ENCODE data around the gene NOS1AP. TPM values are rescaled to one million over a fixed set of nuclear protein-coding genes. Genes with fewer than 3 reads are reported as not detected.
A peak's percentile ranks its signal among the peaks of the same experiment; 100 is the strongest.

NOS1AP gene
- total RNA-seq, 1 experiment from 2014 or later: 2.4 TPM

DNA sequence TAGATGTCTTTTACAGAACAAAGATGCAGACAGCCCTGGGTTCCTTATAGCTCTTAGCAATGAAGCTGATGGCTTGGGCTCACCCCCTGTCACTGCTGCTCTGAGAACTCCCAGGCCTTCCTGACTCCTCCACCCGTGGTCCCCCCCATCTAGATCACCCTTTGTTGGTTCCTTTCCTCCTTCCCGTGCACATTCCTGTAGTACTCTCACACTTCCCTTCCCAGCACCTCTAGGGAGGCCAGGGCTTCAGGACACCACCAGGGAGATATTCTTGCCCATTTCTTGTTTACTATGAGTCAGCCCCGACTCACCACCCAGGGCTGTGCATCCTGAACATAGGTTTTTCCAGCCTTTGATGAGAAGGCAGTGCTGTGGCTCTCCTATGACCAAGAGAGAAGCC, 14.4 kb upstream of the NOS1AP start:
- no peak overlapping the region for H3K4me3 Mint-ChIP-seq (ENCODE audit: unreplicated experiment)
- no peak overlapping the region for H3K27ac Mint-ChIP-seq (ENCODE audit: low read depth, unreplicated experiment)
- intact Hi-C loops (cut with micrococcal nuclease): loop anchor here (5.0 kb wide), 2 partner anchors 572 to 1122 kb away; no protein-coding TSS in a partner anchor
- H3K36me3 Mint-ChIP-seq (ENCODE audit: insufficient read depth, unreplicated experiment): no peaks in the 10 kb centered on the region
- TF ChIP-seq, protein P1, sequence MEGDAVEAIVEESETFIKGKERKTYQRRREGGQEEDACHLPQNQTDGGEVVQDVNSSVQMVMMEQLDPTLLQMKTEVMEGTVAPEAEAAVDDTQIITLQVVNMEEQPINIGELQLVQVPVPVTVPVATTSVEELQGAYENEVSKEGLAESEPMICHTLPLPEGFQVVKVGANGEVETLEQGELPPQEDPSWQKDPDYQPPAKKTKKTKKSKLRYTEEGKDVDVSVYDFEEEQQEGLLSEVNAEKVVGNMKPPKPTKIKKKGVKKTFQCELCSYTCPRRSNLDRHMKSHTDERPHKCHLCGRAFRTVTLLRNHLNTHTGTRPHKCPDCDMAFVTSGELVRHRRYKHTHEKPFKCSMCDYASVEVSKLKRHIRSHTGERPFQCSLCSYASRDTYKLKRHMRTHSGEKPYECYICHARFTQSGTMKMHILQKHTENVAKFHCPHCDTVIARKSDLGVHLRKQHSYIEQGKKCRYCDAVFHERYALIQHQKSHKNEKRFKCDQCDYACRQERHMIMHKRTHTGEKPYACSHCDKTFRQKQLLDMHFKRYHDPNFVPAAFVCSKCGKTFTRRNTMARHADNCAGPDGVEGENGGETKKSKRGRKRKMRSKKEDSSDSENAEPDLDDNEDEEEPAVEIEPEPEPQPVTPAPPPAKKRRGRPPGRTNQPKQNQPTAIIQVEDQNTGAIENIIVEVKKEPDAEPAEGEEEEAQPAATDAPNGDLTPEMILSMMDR (IDR thresholded peaks at IDR 0.05; ENCODE audit: unreplicated experiment): no peak
- no TSS peak for BruUV-seq (replicated peaks)
- CTCF ChIA-PET: interaction anchor here (0.5 to 13.3 kb wide), 27 partner anchors 14 to 558 kb away, joined by 3 to 171 read pairs (median 8); partner anchors contain the start of gene NOS1AP
- H3K27me3 Mint-ChIP-seq (ENCODE audit: insufficient read depth, unreplicated experiment): no peaks in the 10 kb centered on the region
- peaks cover 8% of the 10 kb centered on the region for H3K4me1 Mint-ChIP-seq (ENCODE audit: insufficient read depth, unreplicated experiment)
- DNase-seq (ENCODE audit: unreplicated experiment): peak; percentile 89
- H3K9me3 Mint-ChIP-seq (ENCODE audit: unreplicated experiment): no peaks in the 10 kb centered on the region
- POLR2A ChIA-PET: interaction anchor here (1.5 to 1.6 kb wide), 2 partner anchors 20 to 508 kb away, joined by 3 to 4 read pairs; no protein-coding TSS in a partner anchor

DNA sequence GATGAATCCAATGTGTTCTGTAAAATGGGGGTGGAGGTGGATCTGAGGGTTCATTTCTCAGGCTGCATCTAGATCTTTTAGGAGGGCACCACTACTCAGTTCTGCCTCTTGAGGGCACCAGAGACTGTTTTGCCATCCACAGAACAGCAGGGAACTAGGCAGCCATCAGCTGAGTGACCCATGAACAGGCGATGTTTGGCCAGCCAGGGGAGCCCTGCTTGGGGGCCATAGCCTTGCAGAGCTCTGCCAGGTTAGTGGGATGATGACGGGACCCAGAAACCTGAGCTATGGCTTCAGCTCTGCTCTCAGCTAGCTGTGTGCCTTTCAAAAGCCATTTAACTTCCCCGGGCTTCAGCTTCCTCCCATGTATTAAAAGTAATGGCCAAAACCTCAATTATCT, 13.4 kb upstream of the NOS1AP start:
- no peak overlapping the region for H3K27ac Mint-ChIP-seq (ENCODE audit: low read depth, unreplicated experiment)
- POLR2A ChIA-PET: interaction anchor here (0.6 to 1.6 kb wide), 10 partner anchors 19 to 555 kb away, joined by 3 to 5 read pairs (median 4); no protein-coding TSS in a partner anchor
- CTCF ChIA-PET: interaction anchor here (0.6 to 13.3 kb wide), 121 partner anchors 8 to 814 kb away, joined by 3 to 171 read pairs (median 4); partner anchors contain the start of genes C1orf226 and NOS1AP
- H3K36me3 Mint-ChIP-seq (ENCODE audit: insufficient read depth, unreplicated experiment): no peaks in the 10 kb centered on the region
- no peaks in the 10 kb centered on the region for H3K9me3 Mint-ChIP-seq (ENCODE audit: unreplicated experiment)
- H3K4me3 Mint-ChIP-seq (ENCODE audit: unreplicated experiment): no peak overlapping the region
- DNase-seq (ENCODE audit: unreplicated experiment): peak; percentile 85
- intact Hi-C loops (cut with micrococcal nuclease): loop anchor here (1.0 to 5.0 kb wide), 7 partner anchors 175 to 1121 kb away; no protein-coding TSS in a partner anchor
- TF ChIP-seq, protein P1 (IDR thresholded peaks at IDR 0.05; ENCODE audit: unreplicated experiment): peak; percentile 99
- peaks cover 14% of the 10 kb centered on the region for H3K4me1 Mint-ChIP-seq (ENCODE audit: insufficient read depth, unreplicated experiment)
- no peaks in the 10 kb centered on the region for H3K27me3 Mint-ChIP-seq (ENCODE audit: insufficient read depth, unreplicated experiment)
- BruUV-seq (replicated peaks): no TSS peak

DNA sequence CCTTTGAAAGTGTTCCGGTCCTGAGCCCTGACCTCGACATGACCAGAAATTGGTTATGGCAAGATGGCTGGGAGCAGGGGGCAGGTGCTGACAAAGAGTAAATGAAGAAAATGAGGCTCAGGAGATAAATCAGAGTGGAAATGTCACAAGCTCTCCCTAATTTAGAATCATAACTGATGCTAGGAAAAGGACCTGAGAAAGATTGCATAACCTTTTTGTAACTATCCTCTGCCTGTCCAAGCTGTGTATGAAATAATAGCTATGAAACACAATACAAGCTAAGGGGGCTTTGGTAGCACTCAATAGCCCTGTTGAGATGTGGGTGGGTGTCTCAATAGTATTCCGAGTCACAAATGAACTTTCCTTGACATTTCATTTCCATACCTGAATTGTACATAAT, 12.9 kb upstream of the NOS1AP start:
- Mint-ChIP-seq H3K4me1 (ENCODE audit: insufficient read depth, unreplicated experiment) (peaks cover 14% of the 10 kb centered on the region), H3K27ac (ENCODE audit: low read depth, unreplicated experiment) (no peak overlapping the region), H3K4me3 (ENCODE audit: unreplicated experiment) (no peak overlapping the region), H3K36me3 (ENCODE audit: insufficient read depth, unreplicated experiment) (no peaks in the 10 kb centered on the region), H3K9me3 (ENCODE audit: unreplicated experiment) (no peaks in the 10 kb centered on the region), H3K27me3 (ENCODE audit: insufficient read depth, unreplicated experiment) (no peaks in the 10 kb centered on the region)
- TF ChIP-seq, protein P1 (IDR thresholded peaks at IDR 0.05; ENCODE audit: unreplicated experiment): no peak
- intact Hi-C loops (cut with micrococcal nuclease): loop anchor here (1.0 to 5.0 kb wide), 7 partner anchors 174 to 1121 kb away; no protein-coding TSS in a partner anchor
- BruUV-seq (replicated peaks): no TSS peak
- ChIA-PET CTCF (interaction anchor here (0.6 to 13.3 kb wide), 121 partner anchors 9 to 744 kb away, joined by 3 to 171 read pairs (median 4); partner anchors contain the start of genes C1orf226 and NOS1AP), POLR2A (interaction anchor here (0.6 to 1.6 kb wide), 9 partner anchors 19 to 506 kb away, joined by 3 to 5 read pairs (median 4); no protein-coding TSS in a partner anchor)
- no peak for DNase-seq (ENCODE audit: unreplicated experiment)

- Mint-ChIP-seq H3K27me3 (ENCODE audit: insufficient read depth, unreplicated experiment) (no peaks in the 10 kb centered on the region), H3K27ac (ENCODE audit: low read depth, unreplicated experiment) (no peak overlapping the region), H3K4me3 (ENCODE audit: unreplicated experiment) (no peak overlapping the region), H3K4me1 (ENCODE audit: insufficient read depth, unreplicated experiment) (peaks cover 13% of the 10 kb centered on the region), H3K36me3 (ENCODE audit: insufficient read depth, unreplicated experiment) (no peaks in the 10 kb centered on the region), H3K9me3 (ENCODE audit: unreplicated experiment) (no peaks in the 10 kb centered on the region)
- intact Hi-C loops (cut with micrococcal nuclease): loop anchor here (5.0 kb wide), 2 partner anchors 568 to 1118 kb away; no protein-coding TSS in a partner anchor
- TF ChIP-seq, protein P1 (IDR thresholded peaks at IDR 0.05; ENCODE audit: unreplicated experiment): no peak
- no peak for DNase-seq (ENCODE audit: unreplicated experiment)
- POLR2A ChIA-PET: no interaction called here
- BruUV-seq (replicated peaks): no TSS peak
- CTCF ChIA-PET: interaction anchor here (0.6 to 1.6 kb wide), 8 partner anchors 9 to 314 kb away, joined by 3 to 7 read pairs (median 3); no protein-coding TSS in a partner anchor
Observed at GRCh38 chr1:162059721-162060120, 9.8 kb upstream of the NOS1AP start.
